HepG2 (cell line): ENCODE measurements around the gene PSORS1C1. TPM values are rescaled to one million over a fixed set of nuclear protein-coding genes. Genes with fewer than 3 reads are reported as not detected.

Experiments
- ATAC-seq: fragments of 200-7000 bp; cut with Tn5 transposase; 3 replicates; pipeline ENCODE4 v1.9.1; 2020; ENCODE audit warnings: mild to moderate bottlenecking, moderate library complexity
- BruUV-seq: library from RNA; stranded (reverse); fragments of 400-500 nt; replicated peaks from 2 replicates; lab custom pipeline; 2021; lab: Mats Ljungman, UMichigan
- CTCF ChIA-PET: fragments of 300-600 bp; formaldehyde crosslinking; extraction: SDS; loops from one replicate; lab custom pipeline; 2021; ENCODE audit warnings: low total read pairs, inconsistent platforms, low intra/inter-chr PET ratio; lab: Yijun Ruan, JAX
- POLR2A ChIA-PET: fragments of 350-600 bp; sonication (Branson Sonifier 250); formaldehyde crosslinking; loops from one replicate; lab custom pipeline; 2020; ENCODE audit warnings: antibody characterized with exemption, inconsistent platforms; lab: Yijun Ruan, JAX
- DNase-seq: peaks from one replicate; pipeline ENCODE4 v3.0.0-alpha.2; 2015; ENCODE audit warnings: low spot score
- FAIRE-seq: peaks from 3 replicates; lab custom pipeline; 2011; peaks lifted over from hg19 to GRCh38; lab: Jason Lieb, UNC
- H2AFZ ChIP-seq: one replicate; pipeline ENCODE4 v1.6.1; 2011; ENCODE audit warnings: low read length, inconsistent platforms
- H3K27ac ChIP-seq: fragments of 300-600 bp; 3 replicates; pipeline ENCODE4 v1.8.0; 2011; ENCODE audit warnings: mixed run types, mild to moderate bottlenecking, mixed read lengths, low read length, inconsistent platforms; ENCODE audit not compliant: insufficient read depth; ENCODE audit errors: extremely low read length
- H3K27me3 ChIP-seq, 2 experiments: fragments of 200-600 bp in 1 of 2; 2 replicates in 1 of 2; 3 replicates in 1 of 2; pipeline versions ENCODE4 v1.6.0 to v1.8.0; 2011; ENCODE audit warnings: low read length in 2 of 2, mild to moderate bottlenecking in 2 of 2, moderate library complexity in 2 of 2, inconsistent platforms in 1 of 2; ENCODE audit not compliant: insufficient read depth in 2 of 2, control insufficient read depth in 1 of 2
- H3K36me3 ChIP-seq, 2 experiments: fragments of 200-600 bp in 1 of 2; replicated peaks in 1 of 2; 2 replicates in 1 of 2; 3 replicates in 1 of 2; pipeline versions ENCODE4 v1.5.1 to v1.8.0; 2011; ENCODE audit warnings: low read length in 2 of 2, inconsistent platforms in 1 of 2; ENCODE audit not compliant: insufficient read depth in 2 of 2, control insufficient read depth in 1 of 2
- H3K4me1 ChIP-seq: 2 replicates; pipeline ENCODE4 v1.5.1; 2012; ENCODE audit warnings: low read length, inconsistent platforms; ENCODE audit not compliant: insufficient read depth
- H3K4me2 ChIP-seq: 2 replicates; pipeline ENCODE4 v1.6.0; 2011; ENCODE audit warnings: low read depth, low read length, inconsistent platforms
- H3K4me3 ChIP-seq, 3 experiments: fragments of 200-600 bp in 1 of 3; sonication (generic), shearing (Covaris generic) in 1 of 3; replicated peaks in 1 of 3; 2 replicates each; pipeline ENCODE4 v1.5.1; 2011 to 2016; ENCODE audit warnings: low read length in 3 of 3, inconsistent platforms in 2 of 3, low read depth in 2 of 3, mild to moderate bottlenecking in 2 of 3, control low read depth in 1 of 3, mixed read lengths in 1 of 3; ENCODE audit not compliant: insufficient read depth in 1 of 3
- H3K79me2 ChIP-seq: one replicate; pipeline ENCODE4 v1.6.1; 2011; ENCODE audit warnings: low read length, inconsistent platforms; ENCODE audit not compliant: insufficient read depth
- H3K9ac ChIP-seq: 2 replicates; pipeline ENCODE4 v1.6.0; 2011; ENCODE audit warnings: mild to moderate bottlenecking, low read depth, low read length, inconsistent platforms; ENCODE audit not compliant: insufficient read depth
- H3K9me3 ChIP-seq: 2 replicates; pipeline ENCODE4 v1.5.1; 2012; ENCODE audit warnings: mild to moderate bottlenecking, low read length
- H4K20me1 ChIP-seq: 2 replicates; pipeline ENCODE4 v1.6.0; 2011; ENCODE audit warnings: inconsistent platforms, mild to moderate bottlenecking, low read length, moderate library complexity; ENCODE audit not compliant: insufficient read depth
- ELF1 ChIP-seq: sonication (generic); formaldehyde crosslinking; IDR thresholded peaks from 2 replicates; pipeline ENCODE4 v1.4.0; 2020; ENCODE audit warnings: missing genetic modification reagents
- FOSL2 ChIP-seq: sonication (generic); formaldehyde crosslinking; IDR thresholded peaks from 2 replicates; pipeline ENCODE4 v1.4.0; 2020; ENCODE audit warnings: missing genetic modification reagents
- GABPB1 ChIP-seq: IDR thresholded peaks from 2 replicates; pipeline ENCODE4 v1.6.1; 2016; ENCODE audit warnings: mild to moderate bottlenecking, missing genetic modification reagents, moderate library complexity, missing compliant biosample characterization
- HNF4A ChIP-seq: sonication (generic); formaldehyde crosslinking; IDR thresholded peaks from 2 replicates; pipeline ENCODE4 v1.4.0; 2020; ENCODE audit warnings: missing genetic modification reagents
- KLF12 ChIP-seq: sonication (generic); formaldehyde crosslinking; IDR thresholded peaks from 2 replicates; pipeline ENCODE4 v1.4.0; 2020; ENCODE audit warnings: missing genetic modification reagents, borderline replicate concordance
- NFIB ChIP-seq: sonication (generic); formaldehyde crosslinking; IDR thresholded peaks from 2 replicates; pipeline ENCODE4 v1.9.0; 2021; ENCODE audit warnings: missing genetic modification reagents, mild to moderate bottlenecking, borderline replicate concordance
- PLSCR1 ChIP-seq: sonication (generic); formaldehyde crosslinking; IDR thresholded peaks from 2 replicates; pipeline ENCODE4 v1.5.0; 2020; ENCODE audit warnings: missing genetic modification reagents, mild to moderate bottlenecking, borderline replicate concordance
- SUZ12 ChIP-seq: fragments of 150-350 bp; IDR thresholded peaks from 2 replicates; pipeline ENCODE4 v1.6.1; 2014; ENCODE audit warnings: low read depth, low read length
- TIGD3 ChIP-seq: sonication (generic); formaldehyde crosslinking; IDR thresholded peaks from 2 replicates; pipeline ENCODE4 v1.5.1; 2020; ENCODE audit warnings: mild to moderate bottlenecking, missing genetic modification reagents, borderline replicate concordance
- ZBTB2 ChIP-seq: sonication (generic); formaldehyde crosslinking; IDR thresholded peaks from 2 replicates; pipeline ENCODE4 v1.8.0; 2022; ENCODE audit warnings: low read depth, missing genetic modification reagents
- ZNF101 ChIP-seq: sonication (generic); formaldehyde crosslinking; IDR thresholded peaks from 2 replicates; pipeline ENCODE4 v1.4.0; 2020; ENCODE audit warnings: mild to moderate bottlenecking, low read depth, missing genetic modification reagents, borderline replicate concordance
- ZNF12 ChIP-seq: sonication (generic); formaldehyde crosslinking; IDR thresholded peaks from 2 replicates; pipeline ENCODE4 v1.5.0; 2020; ENCODE audit warnings: missing genetic modification reagents
- ZNF281 ChIP-seq: sonication (generic); formaldehyde crosslinking; IDR thresholded peaks from 2 replicates; pipeline ENCODE4 v1.4.0; 2020; ENCODE audit warnings: missing genetic modification reagents, borderline replicate concordance
- ZNF33B ChIP-seq: sonication (generic); formaldehyde crosslinking; IDR thresholded peaks from 2 replicates; pipeline ENCODE4 v1.5.1; 2020; ENCODE audit warnings: mild to moderate bottlenecking, missing genetic modification reagents
- ZNF557 ChIP-seq: sonication (generic); formaldehyde crosslinking; IDR thresholded peaks from 2 replicates; pipeline ENCODE4 v1.4.0; 2020; ENCODE audit warnings: missing genetic modification reagents
- ZNF674 ChIP-seq: sonication (generic); formaldehyde crosslinking; IDR thresholded peaks from 2 replicates; pipeline ENCODE4 v1.5.0; 2020; ENCODE audit warnings: low read depth, mild to moderate bottlenecking, missing genetic modification reagents
- WGBS: methylation state at CpG from one replicate; pipeline ENCODE4 v1.1.6; 2017; ENCODE audit warnings: low lambda C conversion rate; 5-methylcytosine and 5-hydroxymethylcytosine counted together
- in situ Hi-C: cut with HindIII; loops from 2 replicates; pipeline ENCODE4 v1.10.0; 2017; ENCODE audit warnings: low pct_unique_long_range_greater_than_20kb; ENCODE audit not compliant: extremely low pct_ligation_motif_present
- intact Hi-C: fragments of 100-400 bp; cut with micrococcal nuclease; formaldehyde crosslinking; loops from one replicate; pipeline ENCODE4 v1.10.0; 2022; ENCODE audit not compliant: unreplicated experiment
- polyA plus RNA-seq, 8 experiments: library from polyadenylated mRNA; depleted of rRNA in 3 of 8; stranded (reverse) in 7 of 8; unstranded in 1 of 8; fragments of >200 nt; fragmentation: Illumina TruSeq in 4 of 8; extraction: Trizol in 4 of 8; gene quantifications; 2 replicates each; pipeline versions ENCODE4 v1.2.1 to v1.2.3, GENCODE V29; 2011 to 2016; ENCODE audit warnings: low read depth in 4 of 8, missing spikeins in 1 of 8, mixed read lengths in 1 of 8; ENCODE audit not compliant: insufficient read depth in 1 of 8
- total RNA-seq, 5 experiments: library from RNA; depleted of rRNA; stranded (reverse); fragments of >200 nt; fragmentation: Illumina TruSeq; extraction: Trizol; gene quantifications; 2 replicates each; pipeline ENCODE4 v1.2.3, GENCODE V29; 2016; ENCODE audit warnings: low read depth in 1 of 5

The PSORS1C1 gene
- total and polyA plus RNA-seq, 2 of the 13 experiments (the other 11 are each of a cell fraction or from before 2014, with no cell fraction given): 0.01 to 0.02 TPM

GRCh38 chr6:31113861-31114540, 599 bp upstream of the PSORS1C1 start:
- CTCF ChIA-PET: no interaction called here
- Histone ChIP-seq H3K9me3 (no peaks in the 10 kb centered on the region), H3K4me1 (peaks cover 9% of the 10 kb centered on the region; the same call in 1 of the 2 replicates), H3K36me3 (no peaks in the 10 kb centered on the region), H4K20me1 (no peaks in the 10 kb centered on the region), H3K79me2 (no peaks in the 10 kb centered on the region), H3K27ac (no peak overlapping the region), H3K4me3 (no peak overlapping the region), H3K27me3 (peaks cover 8 to 86% of the 10 kb centered on the region in 2 experiments), H2AFZ (no peak overlapping the region), H3K4me2 (no peak overlapping the region), H3K9ac (no peak overlapping the region)
- POLR2A ChIA-PET: no interaction called here
- intact Hi-C loops (no loop called here), in situ Hi-C loops (no loop called here)
- ATAC-seq (no peak), FAIRE-seq (no peak), DNase-seq (no peak)
- 55% methylated on average over 7 of the region's 7 CpGs for WGBS
- TF ChIP-seq NFIB (CRISPR knock-in tag) (no peak), KLF12 (CRISPR knock-in tag) (no peak), ZNF12 (CRISPR knock-in tag) (no peak), GABPB1 (no peak), FOSL2 (CRISPR knock-in tag) (no peak), ELF1 (CRISPR knock-in tag) (no peak), ZNF674 (CRISPR knock-in tag) (no peak), SUZ12 (no peak), ZNF33B (CRISPR knock-in tag) (no peak), TIGD3 (CRISPR knock-in tag) (no peak), ZNF101 (CRISPR knock-in tag) (no peak), ZNF281 (no peak), ZBTB2 (no peak), ZNF557 (no peak), PLSCR1 (CRISPR knock-in tag) (no peak), HNF4A (CRISPR knock-in tag) (no peak)
- BruUV-seq: no TSS peak
